Muscle layer of duodenum (tissue), 2 donors: Measurements from ENCODE around the gene RPF1.

Source experiments
- H3K27ac ChIP-seq: one replicate; pipeline ENCODE4 v1.7.0; 2013; ENCODE audit warnings: mild to moderate bottlenecking, low read length
- H3K27me3 ChIP-seq: one replicate; pipeline ENCODE4 v1.7.0; 2013; ENCODE audit warnings: low read depth, mild to moderate bottlenecking, control low read depth, low read length
- H3K36me3 ChIP-seq, 2 donors: one replicate each; pipeline ENCODE4 v1.7.0; 2013; ENCODE audit warnings: low read length in 2 of 2, control low read depth in 1 of 2, mild to moderate bottlenecking in 1 of 2; ENCODE audit not compliant: insufficient read depth in 2 of 2, control insufficient read depth in 1 of 2
- H3K4me1 ChIP-seq, 2 donors: one replicate each; pipeline ENCODE4 v1.7.0; 2013; ENCODE audit warnings: low read length in 2 of 2, mild to moderate bottlenecking in 2 of 2, control low read depth in 1 of 2, moderate library complexity in 1 of 2; ENCODE audit not compliant: insufficient read depth in 2 of 2, control insufficient read depth in 1 of 2
- H3K4me3 ChIP-seq, 2 donors: one replicate each; pipeline ENCODE4 v1.7.0; 2013; ENCODE audit warnings: low read length in 2 of 2, low read depth in 1 of 2, mild to moderate bottlenecking in 1 of 2
- H3K9me3 ChIP-seq, 2 donors: one replicate each; pipeline ENCODE4 v1.7.0; 2013; ENCODE audit warnings: low read length in 2 of 2, control low read depth in 1 of 2, mild to moderate bottlenecking in 1 of 2; ENCODE audit not compliant: control insufficient read depth in 1 of 2
- donor health status: healthy.

The RPF1 gene

DNA sequence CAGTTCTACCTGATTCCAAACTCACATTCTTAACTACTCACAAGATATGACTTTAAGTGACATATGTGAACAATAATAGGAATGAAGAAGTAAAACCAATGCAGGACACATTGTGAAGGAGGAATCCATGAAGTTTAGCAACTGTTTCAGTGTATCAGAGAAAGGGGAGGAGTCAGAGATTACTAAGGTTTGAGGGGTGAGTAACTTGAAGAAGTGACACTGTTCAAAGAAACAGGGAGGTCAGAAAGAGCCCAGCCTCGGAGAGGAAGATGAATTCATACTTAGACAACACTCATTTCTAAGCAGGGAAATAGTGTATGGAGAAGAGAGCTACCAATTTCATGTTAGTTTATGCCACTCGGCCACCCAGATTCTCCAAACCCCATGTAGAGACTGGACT lies 28.2 kb upstream of the RPF1 start:
- H3K27ac ChIP-seq = no peak overlapping the region
- no peaks in the 10 kb centered on the region for H3K36me3 ChIP-seq
- H3K4me1 ChIP-seq = no peaks in the 10 kb centered on the region
- no peak overlapping the region for H3K4me3 ChIP-seq
- H3K9me3 ChIP-seq = no peaks in the 10 kb centered on the region
- H3K27me3 ChIP-seq = no peaks in the 10 kb centered on the region

DNA sequence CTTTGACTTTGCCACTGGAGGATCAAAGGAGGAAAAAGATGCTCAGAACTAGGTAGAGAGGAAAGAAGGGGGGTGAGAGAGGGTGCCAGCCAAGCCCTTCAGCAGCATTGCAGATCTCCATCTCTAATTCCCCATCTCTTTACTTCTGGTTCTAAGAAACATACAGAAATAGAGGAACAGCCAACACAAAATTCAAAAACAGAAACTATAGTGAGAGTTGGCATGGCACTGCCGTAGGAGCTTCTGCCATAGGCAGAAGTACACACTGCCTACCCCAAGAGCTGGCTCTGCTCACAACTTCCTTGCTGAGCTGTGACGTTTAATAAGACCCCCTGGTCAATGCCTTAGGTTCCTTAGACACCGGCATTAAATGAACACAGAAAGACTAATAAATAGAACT lies 26.6 kb upstream of the RPF1 start:
- no peaks in the 10 kb centered on the region for H3K27me3 ChIP-seq
- no peaks in the 10 kb centered on the region for H3K9me3 ChIP-seq

DNA sequence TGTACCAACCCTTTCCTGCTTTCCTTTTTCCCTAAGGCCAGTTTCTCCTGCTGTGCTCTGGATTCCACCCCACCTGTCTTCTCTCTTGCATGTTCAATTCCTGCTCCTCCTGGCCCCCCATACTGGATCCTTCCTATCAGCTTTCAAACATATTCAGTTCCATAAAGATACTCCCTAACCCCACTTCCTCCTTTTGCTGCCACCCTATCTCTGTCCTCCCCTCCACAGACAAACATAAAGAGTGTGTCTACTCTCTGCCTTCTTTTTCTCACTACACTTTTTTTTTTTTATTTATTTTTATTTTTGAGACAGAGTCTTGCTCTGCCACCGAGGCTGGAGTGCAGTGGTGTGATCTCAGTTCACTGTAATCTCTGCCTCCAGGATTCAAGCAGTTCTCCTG lies 16.9 kb upstream of the RPF1 start:
- H3K9me3 ChIP-seq = no peaks in the 10 kb centered on the region
- H3K4me1 ChIP-seq = no peaks in the 10 kb centered on the region
- H3K27me3 ChIP-seq = no peaks in the 10 kb centered on the region
- H3K27ac ChIP-seq = no peak overlapping the region
- H3K36me3 ChIP-seq = no peaks in the 10 kb centered on the region
- no peak overlapping the region for H3K4me3 ChIP-seq

More for the DNA sequence above, 26.6 kb upstream of the RPF1 start:
- Histone ChIP-seq H3K36me3 (no peaks in the 10 kb centered on the region), H3K4me3 (no peak overlapping the region), H3K27ac (no peak overlapping the region), H3K4me1 (no peaks in the 10 kb centered on the region)

GRCh38 chr1:84467298-84467697 lies 11.8 kb upstream of the RPF1 start:
- Histone ChIP-seq H3K27me3 (no peaks in the 10 kb centered on the region), H3K4me3 (no peak overlapping the region), H3K9me3 (no peaks in the 10 kb centered on the region), H3K36me3 (no peaks in the 10 kb centered on the region), H3K4me1 (no peaks in the 10 kb centered on the region), H3K27ac (no peak overlapping the region)

- H3K27ac ChIP-seq = no peak overlapping the region
- no peaks in the 10 kb centered on the region for H3K9me3 ChIP-seq
- H3K4me3 ChIP-seq = no peak overlapping the region
- H3K36me3 ChIP-seq = peaks cover under 1 to 2% of the 10 kb centered on the region in 2 donors
- H3K4me1 ChIP-seq = peaks cover 8 to 13% of the 10 kb centered on the region in 2 donors
- H3K27me3 ChIP-seq = no peaks in the 10 kb centered on the region
Measured at GRCh38 chr1:84476225-84476624, 2.8 kb upstream of the RPF1 start.

DNA sequence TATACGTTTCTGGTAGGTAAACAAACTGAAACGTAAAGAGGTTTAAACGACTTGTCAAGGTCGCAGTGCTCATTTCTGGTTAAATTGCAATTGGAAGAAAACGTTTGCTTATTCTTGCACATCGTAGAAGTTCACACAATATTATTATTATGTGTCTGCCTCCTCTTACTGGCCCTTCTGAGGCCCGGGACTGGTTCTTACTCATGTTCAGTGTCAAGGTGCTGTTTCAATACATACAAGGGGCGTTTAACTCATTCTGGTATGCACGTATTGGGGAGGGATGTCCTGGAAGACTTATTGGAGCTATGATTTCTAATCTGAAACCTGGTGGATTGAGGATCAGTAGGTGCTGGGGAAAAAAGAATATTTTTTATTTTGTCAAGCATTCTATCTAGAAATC lies 932 bp downstream of the RPF1 start:
- Histone ChIP-seq H3K4me3 (peak overlapping the region; percentile 96 to 97), H3K4me1 (peaks cover 11 to 23% of the 10 kb centered on the region in 2 donors), H3K27ac (peak overlapping the region; percentile 86)

GRCh38 chr1:84480650-84481049 lies 1.6 kb downstream of the RPF1 start:
- Histone ChIP-seq H3K4me3 (peak overlapping the region; percentile 96 to 97), H3K27ac (no peak overlapping the region), H3K4me1 (peaks cover 11 to 23% of the 10 kb centered on the region in 2 donors), H3K36me3 (peaks cover 9 to 18% of the 10 kb centered on the region in 2 donors), H3K27me3 (no peaks in the 10 kb centered on the region), H3K9me3 (no peaks in the 10 kb centered on the region)

More for the DNA sequence above, 932 bp downstream of the RPF1 start:
- H3K9me3 ChIP-seq = no peaks in the 10 kb centered on the region
- peaks cover 9 to 12% of the 10 kb centered on the region in 2 donors for H3K36me3 ChIP-seq
- no peaks in the 10 kb centered on the region for H3K27me3 ChIP-seq

GRCh38 chr1:84481317-84481716 lies 2.3 kb downstream of the RPF1 start:
- H3K27me3 ChIP-seq = no peaks in the 10 kb centered on the region
- no peak overlapping the region for H3K4me3 ChIP-seq
- H3K9me3 ChIP-seq = no peaks in the 10 kb centered on the region
- H3K4me1 ChIP-seq = peaks cover 11 to 23% of the 10 kb centered on the region in 2 donors
- H3K27ac ChIP-seq = no peak overlapping the region
- peaks cover 9 to 18% of the 10 kb centered on the region in 2 donors for H3K36me3 ChIP-seq

- Histone ChIP-seq H3K36me3 (peaks cover 28 to 38% of the 10 kb centered on the region in 2 donors), H3K27ac (no peak overlapping the region), H3K4me1 (no peaks in the 10 kb centered on the region)
Measured at GRCh38 chr1:84488107-84488506, 9.0 kb downstream of the RPF1 start.

DNA sequence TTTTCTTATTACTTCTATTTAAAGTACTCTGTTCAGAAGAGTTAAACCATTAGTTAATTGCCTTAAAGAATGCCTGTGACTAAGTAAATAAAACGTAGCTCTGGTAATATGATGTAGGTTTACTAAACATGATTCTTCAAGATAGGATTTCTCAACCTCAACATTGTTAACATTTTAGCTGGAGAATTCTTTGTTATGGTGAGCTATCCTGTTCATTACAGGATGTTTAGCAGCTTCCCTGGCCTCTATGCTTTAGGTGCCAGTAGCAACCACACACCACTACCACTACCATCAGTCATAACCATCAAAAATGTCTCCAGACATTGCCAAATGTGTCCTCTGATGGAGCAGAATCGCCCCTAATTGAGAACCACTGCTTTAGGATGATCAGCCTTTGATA lies 10.7 kb downstream of the RPF1 start:
- Histone ChIP-seq H3K4me3 (no peak overlapping the region), H3K27ac (no peak overlapping the region), H3K27me3 (no peaks in the 10 kb centered on the region), H3K36me3 (peaks cover 38 to 44% of the 10 kb centered on the region in 2 donors), H3K9me3 (no peaks in the 10 kb centered on the region), H3K4me1 (no peaks in the 10 kb centered on the region)

More at GRCh38 chr1:84488107-84488506, 9.0 kb downstream of the RPF1 start:
- H3K9me3 ChIP-seq = no peaks in the 10 kb centered on the region
- no peak overlapping the region for H3K4me3 ChIP-seq
- no peaks in the 10 kb centered on the region for H3K27me3 ChIP-seq

- H3K27me3 ChIP-seq = no peaks in the 10 kb centered on the region
- H3K4me1 ChIP-seq = no peaks in the 10 kb centered on the region
- no peak overlapping the region for H3K27ac ChIP-seq
- peaks cover 57 to 59% of the 10 kb centered on the region in 2 donors for H3K36me3 ChIP-seq
- H3K9me3 ChIP-seq = no peaks in the 10 kb centered on the region
- H3K4me3 ChIP-seq = no peak overlapping the region
Measured at GRCh38 chr1:84492726-84493125, 13.7 kb downstream of the RPF1 start.

DNA sequence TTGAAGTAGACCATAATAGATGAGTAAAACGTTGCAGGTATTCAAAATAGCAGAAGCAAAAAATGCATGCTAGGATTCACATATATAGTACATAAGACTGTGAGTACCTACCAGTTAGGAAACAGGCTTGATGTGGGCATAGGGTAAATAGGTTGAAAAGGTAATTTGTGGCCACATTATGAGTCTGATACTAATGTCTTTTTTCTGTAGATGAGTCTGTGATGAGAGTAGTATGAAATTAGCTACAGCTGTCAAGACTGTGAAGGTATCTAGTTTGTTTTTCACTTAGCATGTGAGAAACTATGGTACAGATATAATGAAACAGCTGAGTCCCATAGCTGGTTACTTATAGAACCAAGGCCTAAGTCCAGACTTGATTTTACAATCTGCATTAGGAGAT lies 14.7 kb downstream of the RPF1 start:
- no peaks in the 10 kb centered on the region for H3K9me3 ChIP-seq
- H3K27ac ChIP-seq = no peak overlapping the region
- no peaks in the 10 kb centered on the region for H3K4me1 ChIP-seq
- no peaks in the 10 kb centered on the region for H3K27me3 ChIP-seq
- peaks cover 66% of the 10 kb centered on the region in 2 donors for H3K36me3 ChIP-seq
- no peak overlapping the region for H3K4me3 ChIP-seq
